Endometrial microvascular endothelial cells (primary cell): Measurements from ENCODE around the gene C1orf216. TPM values are rescaled to one million over a fixed set of nuclear protein-coding genes. Genes with fewer than 3 reads are reported as not detected.
"Not testable (repeated sequence)": the region's sequence is repeated elsewhere in the genome, so short reads cannot be mapped to it uniquely, and the experiment has no call there.

ENCODE experiments used
- in situ Hi-C: cut with HindIII; loops from 2 replicates; pipeline ENCODE4 v1.10.0; 2017; ENCODE audit warnings: low sequenced_read_pairs, low pct_unique_long_range_greater_than_20kb; ENCODE audit errors: inconsistent ontology term
- total RNA-seq: library from RNA; depleted of rRNA; stranded (reverse); fragments of >200 nt; gene quantifications from one replicate; pipeline ENCODE4 v1.2.3, GENCODE V29; 2015; ENCODE audit errors: inconsistent ontology term

The C1orf216 gene
- total RNA-seq, 1 donor from 2014 or later = 9.8 TPM

GRCh38 chr1:35708441-35708921, 10.2 kb downstream of the C1orf216 start:
- in situ Hi-C loops = no loop called here

- in situ Hi-C loops = no loop called here
These were observed 10.9 kb downstream of the C1orf216 start for GRCh38 chr1:35707601-35708440.

GRCh38 chr1:35706846-35707600, 11.7 kb downstream of the C1orf216 start:
- in situ Hi-C loops = no loop called here

- in situ Hi-C loops = no loop called here
These were observed 16.2 kb downstream of the C1orf216 start for GRCh38 chr1:35702508-35702907.

GRCh38 chr1:35699152-35699551, 19.5 kb downstream of the C1orf216 start:
- in situ Hi-C loops = not testable (repeated sequence)

GRCh38 chr1:35692317-35692716, 26.4 kb downstream of the C1orf216 start:
- in situ Hi-C loops = no loop called here

GRCh38 chr1:35691571-35692220, 27.0 kb downstream of the C1orf216 start:
- in situ Hi-C loops = no loop called here

- in situ Hi-C loops = no loop called here
These were observed 27.6 kb downstream of the C1orf216 start for GRCh38 chr1:35691080-35691479.

- in situ Hi-C loops = not testable (repeated sequence)
These were observed 28.6 kb downstream of the C1orf216 start for GRCh38 chr1:35690103-35690502.

GRCh38 chr1:35688161-35688560, 30.5 kb downstream of the C1orf216 start:
- in situ Hi-C loops = no loop called here

GRCh38 chr1:35683012-35683411, 35.7 kb downstream of the C1orf216 start:
- in situ Hi-C loops = no loop called here

GRCh38 chr1:35680271-35680670, 38.4 kb downstream of the C1orf216 start:
- in situ Hi-C loops = no loop called here

GRCh38 chr1:35675773-35676172, 42.9 kb downstream of the C1orf216 start:
- in situ Hi-C loops = no loop called here

- in situ Hi-C loops = no loop called here
These were observed 44.6 kb downstream of the C1orf216 start for GRCh38 chr1:35674111-35674510.

GRCh38 chr1:35672116-35672515, 46.6 kb downstream of the C1orf216 start:
- in situ Hi-C loops = no loop called here

- in situ Hi-C loops = no loop called here
These were observed 50.2 kb downstream of the C1orf216 start for GRCh38 chr1:35668506-35668905.

- in situ Hi-C loops = no loop called here
These were observed 51.8 kb downstream of the C1orf216 start for GRCh38 chr1:35666916-35667315.

GRCh38 chr1:35666216-35666615, 52.5 kb downstream of the C1orf216 start:
- in situ Hi-C loops = no loop called here
